HEK293T (cell line): Measurements from ENCODE around the gene SUPT4H1.

ENCODE experiments used
- ARNT ChIP-seq: fragments of 450-650 bp; IDR thresholded peaks from 2 replicates; pipeline ENCODE4 v1.6.1; 2017; ENCODE audit warnings: mild to moderate bottlenecking
- BHLHE40 ChIP-seq: fragments of 450-650 bp; IDR thresholded peaks from 2 replicates; pipeline ENCODE4 v1.6.1; 2016; ENCODE audit warnings: mild to moderate bottlenecking, moderate library complexity, borderline replicate concordance
- CTBP1 ChIP-seq: fragments of 450-650 bp; IDR thresholded peaks from 2 replicates; pipeline ENCODE4 v1.6.1; 2016; ENCODE audit warnings: borderline replicate concordance
- FOXA1 ChIP-seq: fragments of 450-650 bp; IDR thresholded peaks from 2 replicates; pipeline ENCODE4 v1.6.1; 2016; ENCODE audit warnings: mild to moderate bottlenecking
- FOXK2 ChIP-seq: fragments of 450-650 bp; IDR thresholded peaks from 2 replicates; pipeline ENCODE4 v1.6.1; 2016; ENCODE audit warnings: mild to moderate bottlenecking
- FOXM1 ChIP-seq: fragments of 450-650 bp; IDR thresholded peaks from 2 replicates; pipeline ENCODE4 v1.6.1; 2017; ENCODE audit warnings: mild to moderate bottlenecking, borderline replicate concordance
- HDGF ChIP-seq: fragments of 450-650 bp; IDR thresholded peaks from 2 replicates; pipeline ENCODE4 v1.6.1; 2017; ENCODE audit warnings: antibody characterized with exemption, borderline replicate concordance
- NFRKB ChIP-seq: fragments of 450-650 bp; IDR thresholded peaks from 2 replicates; pipeline ENCODE4 v1.6.1; 2016; ENCODE audit warnings: mild to moderate bottlenecking, moderate library complexity
- PKNOX1 ChIP-seq: fragments of 450-650 bp; IDR thresholded peaks from 2 replicates; pipeline ENCODE4 v1.6.1; 2016
- SP1 ChIP-seq: fragments of 450-650 bp; IDR thresholded peaks from 2 replicates; pipeline ENCODE4 v1.6.1; 2017
- SUZ12 ChIP-seq: fragments of 450-650 bp; IDR thresholded peaks from 2 replicates; pipeline ENCODE4 v1.6.1; 2016; ENCODE audit warnings: mild to moderate bottlenecking
- TARDBP ChIP-seq: fragments of 450-650 bp; IDR thresholded peaks from 2 replicates; pipeline ENCODE4 v1.6.1; 2016
- ZNF384 ChIP-seq: fragments of 450-650 bp; IDR thresholded peaks from 2 replicates; pipeline ENCODE4 v1.6.1; 2016

- no peak for TF ChIP-seq CTBP1
- no peak for TF ChIP-seq FOXM1
- no peak for TF ChIP-seq SP1
- no peak for TF ChIP-seq HDGF
- no peak for TF ChIP-seq FOXK2
- no peak for TF ChIP-seq ARNT
- TF ChIP-seq TARDBP = no peak
- TF ChIP-seq PKNOX1 = no peak
- TF ChIP-seq BHLHE40 = no peak
- TF ChIP-seq FOXA1 = no peak
- TF ChIP-seq SUZ12 = no peak
- TF ChIP-seq NFRKB = no peak
- no peak for TF ChIP-seq ZNF384
Measured at GRCh38 chr17:58373923-58374322, 21.9 kb upstream of the SUPT4H1 start.
